NCI-H2081 treated with DMSO at 0.1 percent for 48 hours (cell line): ENCODE results near the gene TEC.
"Not testable (repeated sequence)": the region's sequence is repeated elsewhere in the genome, so short reads cannot be mapped to it uniquely, and the experiment has no call there.

Experiments used
- DNase-seq: peaks from one replicate; lab custom pipeline; 2025; lab: John Stamatoyannopoulos, UW

The TEC gene

DNA sequence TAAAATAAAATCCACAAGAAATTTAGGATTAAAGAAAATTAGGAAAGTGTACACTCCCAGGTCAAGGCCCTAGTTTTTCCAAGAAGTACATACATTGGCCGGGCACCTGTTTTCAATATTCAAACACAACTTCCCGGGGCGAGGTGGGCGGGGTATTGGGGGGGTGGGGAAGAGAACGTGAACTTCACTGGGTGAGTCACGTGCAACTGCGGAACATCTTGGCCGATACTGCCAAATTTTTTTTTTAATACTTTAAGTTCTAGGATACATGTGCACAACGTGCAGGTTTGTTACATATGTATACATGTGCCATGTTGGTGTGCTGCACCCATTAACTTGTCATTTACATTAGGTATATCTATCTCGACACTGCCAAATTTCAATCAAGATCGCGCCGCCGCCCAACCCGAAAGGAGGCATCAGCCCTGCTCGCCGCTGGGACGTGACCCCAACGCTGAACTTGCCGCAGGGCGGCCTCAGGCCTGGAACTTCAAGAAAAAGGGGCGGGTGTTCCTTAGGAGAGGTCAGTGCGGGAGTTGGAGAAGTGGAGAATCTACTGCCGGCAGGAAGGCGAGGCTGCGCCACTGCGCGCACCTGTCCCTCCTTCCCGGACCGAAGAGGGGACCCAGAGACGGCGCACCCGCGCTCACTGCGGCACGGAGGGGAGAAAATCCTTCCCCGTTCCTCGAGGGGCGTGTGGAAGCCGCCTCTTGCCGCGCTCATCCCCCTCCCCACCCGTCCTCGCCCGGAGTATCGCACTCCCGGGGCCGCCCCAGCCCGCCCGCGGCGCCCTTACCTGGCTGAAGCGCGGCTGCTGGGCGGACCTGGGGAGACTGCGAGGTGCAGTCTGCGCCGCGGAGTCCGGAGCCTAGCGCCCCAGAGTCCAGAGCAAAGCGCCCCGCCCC, at the start of gene TEC:
TSS of gene TEC (minus strand) at position 883 of the 905 bp plus-strand sequence. CDS start 41,224 bp downstream, outside the sequence.
- DNase-seq = no peak

DNA sequence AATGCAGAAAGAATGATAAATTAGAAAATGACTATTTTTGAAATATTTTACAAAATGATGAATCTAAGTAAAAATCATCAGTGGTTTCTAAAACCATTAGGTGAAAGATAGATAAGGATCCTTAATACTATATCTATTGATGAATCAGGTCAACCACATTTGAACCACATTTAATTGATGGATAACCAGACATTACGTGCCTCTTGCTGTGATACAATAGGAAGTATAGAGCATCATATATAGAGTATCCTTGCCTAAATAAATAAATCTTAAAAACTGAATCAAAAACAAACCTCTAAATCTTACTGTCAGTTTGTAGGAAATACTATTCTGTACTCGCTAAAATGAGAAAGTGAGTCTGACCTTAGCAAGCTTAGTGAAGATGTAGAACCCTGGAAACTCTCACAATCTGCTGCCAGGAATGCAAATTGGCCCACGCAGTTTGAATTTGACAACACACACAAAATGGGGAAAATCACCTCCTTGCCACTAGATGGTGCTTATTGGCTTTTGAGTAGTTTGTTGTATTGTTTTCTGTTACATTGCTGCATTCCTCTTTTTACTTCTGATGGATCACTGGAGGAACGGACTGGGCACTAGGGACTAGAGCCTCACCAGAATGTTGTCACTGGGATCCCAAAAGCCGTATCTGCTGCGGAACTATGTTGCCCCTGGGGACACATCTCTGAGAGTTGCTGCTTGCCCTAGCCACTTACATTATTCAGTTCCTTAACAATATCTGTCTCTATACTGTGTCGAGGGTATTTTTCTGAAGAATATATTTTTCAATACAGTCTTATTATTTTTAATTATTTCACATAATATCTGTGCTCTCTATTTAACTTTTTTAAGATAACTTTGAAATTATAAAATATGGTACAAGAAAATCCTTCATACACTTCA, 46.3 kb upstream of the TEC start:
- DNase-seq = no peak

DNA sequence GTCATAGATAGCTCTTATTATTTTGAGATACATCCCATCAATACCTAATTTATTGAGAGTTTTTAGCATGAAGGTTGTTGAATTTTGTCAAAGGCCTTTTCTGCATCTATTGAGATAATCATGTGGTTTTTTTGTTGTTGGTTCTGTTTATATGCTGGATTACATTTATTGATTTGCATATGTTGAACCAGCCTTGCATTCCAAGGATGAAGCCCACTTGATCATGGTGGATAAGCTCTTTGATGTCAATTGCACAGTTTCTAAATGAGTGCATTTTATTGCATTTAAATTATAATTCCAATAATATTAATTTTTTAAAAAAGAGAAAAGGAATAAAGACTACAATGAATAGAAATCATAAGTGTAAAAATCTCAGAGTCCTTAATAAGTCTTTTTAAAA, 45.1 kb upstream of the TEC start:
- not testable (repeated sequence) for DNase-seq

DNA sequence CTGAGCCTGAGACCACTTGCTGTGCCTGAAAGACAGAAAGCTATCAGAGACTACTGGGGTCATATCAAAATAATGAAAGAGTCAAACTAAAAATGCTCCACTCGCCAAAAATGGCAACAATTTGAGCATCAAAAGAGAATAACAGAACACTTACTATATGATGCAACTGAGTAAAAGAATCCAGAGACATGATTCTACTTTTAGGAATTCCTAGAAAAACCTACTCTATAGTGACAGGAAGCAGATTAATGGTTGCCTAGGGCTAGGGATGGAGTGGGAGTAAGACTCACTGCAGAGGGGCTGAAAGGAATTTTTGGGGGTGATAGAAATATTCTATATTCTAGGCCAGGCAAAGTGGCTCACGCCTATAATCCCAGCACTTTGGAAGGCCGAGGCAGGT, 42.3 kb upstream of the TEC start:
- DNase-seq = no peak

DNA sequence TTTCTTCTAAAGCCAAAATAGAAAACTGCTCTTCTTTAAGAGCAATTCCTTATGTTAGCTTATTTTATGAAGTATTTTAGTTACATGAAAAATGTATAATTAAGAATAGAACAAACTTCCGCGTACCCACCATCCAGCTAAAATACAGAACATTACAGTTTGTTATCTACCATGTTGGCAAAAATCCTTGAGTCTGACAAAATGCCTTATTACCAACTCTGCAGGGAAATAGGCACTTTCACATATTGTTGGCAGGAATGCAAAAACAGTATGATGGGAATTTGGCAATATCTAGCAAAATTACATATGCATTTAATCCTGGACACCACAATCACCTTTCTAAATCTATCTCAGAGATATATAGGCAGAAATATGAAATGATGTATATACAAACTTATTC, 39.3 kb upstream of the TEC start:
- no peak for DNase-seq

DNA sequence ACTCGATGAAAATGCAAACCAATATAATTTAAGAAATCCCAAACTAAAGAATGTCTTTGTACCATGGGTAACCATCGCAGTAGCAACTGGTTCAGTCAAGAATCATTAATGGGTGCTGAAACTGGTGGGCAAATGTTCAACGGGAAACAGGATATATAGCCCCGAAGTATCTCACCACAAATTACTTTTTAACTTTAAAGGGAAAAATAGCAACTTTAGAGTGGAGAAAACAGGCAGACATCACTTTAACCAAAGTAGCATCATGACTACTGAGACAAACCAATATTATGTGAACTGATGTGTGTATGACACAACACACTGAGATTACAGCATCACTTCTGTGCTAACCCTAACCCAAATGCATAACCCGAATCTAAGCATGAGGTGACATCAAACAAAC, 37.9 kb upstream of the TEC start:
- no peak for DNase-seq

DNA sequence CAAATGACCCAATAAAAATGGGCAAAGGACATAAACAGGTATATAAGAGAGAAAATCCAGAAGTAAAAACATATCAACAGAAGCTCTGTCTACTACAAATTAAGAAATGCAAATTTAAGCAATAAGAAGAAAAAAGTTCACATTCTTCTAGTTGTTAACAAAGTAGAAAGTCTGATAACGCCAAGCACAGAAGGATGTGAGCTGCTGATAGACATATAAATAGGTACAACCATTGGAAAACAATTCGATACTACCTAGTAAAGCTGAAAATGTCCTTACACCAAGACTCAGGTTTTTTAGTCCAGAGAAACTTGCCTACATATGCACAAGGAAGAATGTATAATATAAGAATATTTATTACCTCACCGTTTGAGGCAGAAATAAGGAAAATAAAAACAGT, 35.9 kb upstream of the TEC start:
- DNase-seq = no peak

DNA sequence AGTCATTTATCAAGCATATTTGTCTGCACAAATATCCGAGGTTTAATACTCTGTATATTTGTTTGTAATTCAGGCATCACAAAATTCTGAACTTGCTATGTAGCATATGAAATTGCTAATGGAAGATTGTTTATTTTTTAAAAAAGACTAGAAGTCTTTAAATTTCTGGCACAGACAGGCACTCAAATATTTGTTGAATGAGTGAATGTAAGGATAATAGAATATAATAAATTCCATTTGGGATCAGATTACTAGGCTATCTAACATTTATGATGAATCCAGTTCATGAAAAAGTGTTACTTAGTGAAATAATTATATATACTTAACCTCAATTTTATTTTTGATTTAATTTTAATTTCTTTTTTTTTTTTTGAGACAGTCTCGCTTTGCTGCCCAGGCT, 30.4 kb upstream of the TEC start:
- no peak for DNase-seq

DNA sequence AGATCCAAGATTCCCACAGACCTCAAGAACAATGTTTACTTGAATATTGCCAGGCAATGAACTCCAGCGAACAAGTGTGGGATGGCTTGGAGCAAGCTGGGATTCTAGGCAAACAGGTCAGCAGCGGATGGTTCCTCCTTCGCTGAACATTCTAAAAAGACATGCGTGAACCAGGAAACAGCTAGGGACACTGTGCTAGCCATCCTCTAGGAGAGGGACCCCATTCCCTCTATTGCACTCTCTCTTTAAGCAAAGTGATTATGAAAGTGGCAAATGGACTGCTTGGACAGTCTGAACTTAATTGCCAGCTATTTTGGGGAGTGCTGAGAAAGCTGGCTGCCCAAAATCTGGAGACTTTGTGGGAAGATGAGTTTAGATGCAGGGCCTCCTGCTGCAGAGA, 29.9 kb upstream of the TEC start:
- DNase-seq = no peak

DNA sequence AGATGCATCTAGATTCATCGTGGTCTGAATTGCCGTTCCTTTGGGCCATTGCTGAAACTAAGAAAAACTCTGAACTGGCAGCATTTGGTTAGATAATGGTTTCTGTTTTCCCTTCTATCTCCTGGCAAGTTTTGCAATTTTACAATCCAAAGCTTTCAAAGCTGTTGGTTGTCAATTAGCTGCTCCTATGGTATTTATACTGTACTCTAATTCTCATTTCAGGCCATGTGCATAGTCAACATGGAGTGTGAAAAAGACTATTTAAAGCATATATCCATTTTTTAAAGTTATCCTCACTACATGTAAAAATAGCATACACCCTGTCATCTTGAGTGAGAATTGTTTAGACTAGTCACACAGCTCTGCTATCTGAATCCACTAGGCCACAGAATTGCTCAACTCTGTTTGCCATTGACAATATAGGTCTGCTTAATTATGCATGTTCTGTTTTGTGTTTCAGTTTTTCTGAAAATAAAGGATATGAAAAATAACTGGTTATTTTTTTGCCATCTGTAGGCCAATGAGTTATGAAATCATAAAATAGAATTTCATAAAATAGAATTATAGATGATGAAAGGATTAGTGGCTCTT, 27.7 kb upstream of the TEC start:
- DNase-seq = no peak

DNA sequence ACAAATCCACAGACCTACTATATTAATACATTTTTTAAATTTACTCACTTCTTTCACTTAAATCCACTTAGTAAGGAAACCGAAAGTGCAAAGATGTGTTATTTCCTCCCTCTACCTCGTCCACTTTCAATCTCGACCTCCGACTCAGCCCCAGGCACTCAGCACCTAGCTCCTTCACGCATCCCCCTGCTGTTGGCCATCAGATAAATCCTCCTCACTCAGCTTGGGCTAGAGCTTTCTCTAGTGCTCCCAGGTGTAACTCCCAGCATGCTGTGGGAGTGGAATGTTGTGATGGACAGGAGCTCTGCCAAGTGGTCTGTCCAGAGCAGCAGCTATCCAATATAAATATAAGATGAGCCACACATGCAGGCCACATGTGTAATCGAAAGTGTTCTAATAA, 26.7 kb upstream of the TEC start:
- DNase-seq = no peak

DNA sequence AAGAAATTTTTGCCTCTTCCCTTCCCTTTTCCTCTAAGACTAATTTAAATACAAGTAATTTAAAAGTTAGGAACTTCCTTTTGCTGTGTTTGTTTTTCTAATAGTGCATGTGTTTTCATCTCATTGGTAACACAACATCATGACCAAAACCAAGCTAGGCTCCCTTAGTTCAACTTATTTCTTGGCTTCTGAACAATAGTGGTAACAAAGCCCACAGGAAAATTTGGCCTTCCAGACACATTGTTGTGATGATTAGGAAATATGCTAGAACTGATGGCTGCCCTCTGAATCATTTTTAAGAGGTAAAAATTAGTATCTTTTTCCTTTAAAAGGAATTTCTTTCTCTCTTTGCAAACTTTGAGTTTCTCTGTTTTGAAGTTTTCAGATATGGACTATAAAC, 25.5 kb upstream of the TEC start:
- no peak for DNase-seq

DNA sequence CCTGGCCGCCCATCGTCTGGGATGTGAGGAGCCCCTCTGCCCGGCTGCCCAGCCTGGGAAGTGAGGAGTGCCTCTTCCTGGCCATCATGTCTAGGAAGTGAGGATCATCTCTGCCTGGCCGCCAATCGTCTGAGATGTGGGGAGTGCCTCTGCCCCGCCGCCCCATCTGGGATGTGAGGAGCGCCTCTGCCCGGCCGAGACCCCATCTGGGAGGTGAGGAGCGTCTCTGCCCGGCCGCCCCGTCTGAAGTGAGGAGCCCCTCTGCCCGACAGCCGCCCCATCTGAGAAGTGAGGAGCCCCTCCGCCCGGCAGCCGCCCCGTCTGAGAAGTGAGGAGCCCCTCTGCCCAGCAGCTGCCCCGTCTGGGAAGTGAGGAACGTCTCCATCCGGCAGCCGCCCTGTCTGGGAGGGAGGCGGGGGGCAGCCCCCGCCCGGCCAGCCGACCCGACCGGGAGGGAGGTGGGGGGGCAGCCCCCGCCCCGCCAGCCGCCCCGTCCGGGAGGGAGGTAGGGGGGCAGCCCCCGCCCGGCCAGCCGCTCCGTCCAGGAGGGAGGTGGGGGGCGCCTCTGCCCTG, 22.7 kb upstream of the TEC start:
- DNase-seq = not testable (repeated sequence)

DNA sequence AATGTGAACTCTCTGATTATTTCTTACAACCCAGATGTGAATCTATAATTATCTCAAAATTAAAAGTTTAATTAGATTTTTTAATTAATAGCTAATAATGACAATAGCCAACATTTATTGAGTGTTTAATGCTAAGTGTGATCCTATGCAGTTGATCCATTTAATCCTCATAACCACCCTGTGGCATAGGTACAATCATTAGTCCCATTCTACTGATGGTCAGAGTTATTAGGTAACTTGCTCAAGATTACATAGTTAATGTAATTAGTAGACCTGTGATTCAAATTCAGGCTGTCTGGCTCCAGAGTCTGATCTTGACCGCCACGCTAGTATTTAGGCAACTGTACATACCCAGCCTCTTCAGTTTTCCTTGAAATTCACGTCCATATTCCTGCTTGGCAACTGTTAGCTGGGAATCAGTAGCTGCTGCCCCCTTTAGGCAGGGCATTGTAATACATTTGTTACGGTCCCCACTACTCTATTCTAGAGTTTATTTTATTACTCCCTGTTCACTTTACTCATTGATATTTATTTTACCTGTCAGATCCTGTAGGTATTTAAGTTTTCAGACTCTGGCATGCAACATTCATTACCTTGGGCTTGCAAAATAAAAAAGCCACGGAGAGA, 20.6 kb upstream of the TEC start:
- DNase-seq = no peak

DNA sequence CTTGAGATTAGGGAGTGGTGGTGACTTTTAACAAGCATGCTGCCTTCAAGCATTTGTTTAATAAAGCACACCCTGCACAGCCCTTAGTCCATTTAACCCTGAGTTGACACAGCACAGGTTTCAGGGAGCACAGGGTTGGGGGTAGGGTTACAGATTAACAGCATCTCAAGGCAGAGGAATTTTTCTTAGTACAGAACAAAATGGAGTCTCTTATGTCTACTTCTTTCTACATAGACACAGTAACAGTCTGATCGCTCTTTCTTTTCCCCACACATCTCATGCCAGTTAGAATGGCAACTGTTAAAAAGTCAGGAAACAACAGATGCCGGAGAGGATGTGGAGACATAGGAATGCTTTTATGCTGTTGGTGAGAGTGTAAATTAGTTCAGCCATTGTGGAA, 16.4 kb upstream of the TEC start:
- not testable (repeated sequence) for DNase-seq

DNA sequence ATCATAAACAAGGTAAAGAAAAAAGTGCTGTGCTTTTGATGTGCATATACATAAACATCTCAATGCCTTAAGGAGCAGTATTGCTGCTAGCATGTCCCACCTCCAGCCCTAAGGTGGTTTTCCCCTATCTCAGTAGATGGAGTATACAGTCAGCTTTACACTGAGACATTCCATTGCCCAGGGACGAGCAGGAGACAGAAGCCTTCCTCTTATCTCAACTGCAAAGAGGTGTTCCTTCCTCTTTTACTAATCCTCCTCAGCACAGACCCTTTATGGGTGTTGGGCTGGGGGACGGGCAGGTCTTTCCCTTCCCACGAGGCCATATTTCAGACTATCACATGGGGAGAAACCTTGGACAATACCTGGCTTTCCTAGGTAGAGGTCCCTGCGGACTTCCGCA, 16.0 kb upstream of the TEC start:
- not testable (repeated sequence) for DNase-seq

DNA sequence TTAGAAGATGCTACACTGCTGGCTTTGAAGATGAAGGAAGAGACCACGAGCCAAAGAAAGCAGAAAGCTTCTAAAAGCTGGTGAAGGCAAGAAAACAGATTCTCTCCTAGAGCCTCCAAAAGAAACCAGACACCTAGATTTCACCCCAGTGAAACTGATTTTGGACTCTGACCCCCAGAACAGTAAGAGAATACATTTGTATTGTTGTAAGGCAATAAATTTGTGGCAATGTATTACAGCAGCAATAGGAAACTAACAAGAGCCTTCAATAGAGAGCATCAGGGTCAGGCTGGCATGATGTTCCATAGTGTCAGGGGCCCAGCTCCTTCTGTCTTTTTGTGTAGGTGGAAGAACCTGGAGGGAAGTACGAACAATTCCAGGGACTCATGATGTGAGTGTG, 6.0 kb upstream of the TEC start:
- no peak for DNase-seq

DNA sequence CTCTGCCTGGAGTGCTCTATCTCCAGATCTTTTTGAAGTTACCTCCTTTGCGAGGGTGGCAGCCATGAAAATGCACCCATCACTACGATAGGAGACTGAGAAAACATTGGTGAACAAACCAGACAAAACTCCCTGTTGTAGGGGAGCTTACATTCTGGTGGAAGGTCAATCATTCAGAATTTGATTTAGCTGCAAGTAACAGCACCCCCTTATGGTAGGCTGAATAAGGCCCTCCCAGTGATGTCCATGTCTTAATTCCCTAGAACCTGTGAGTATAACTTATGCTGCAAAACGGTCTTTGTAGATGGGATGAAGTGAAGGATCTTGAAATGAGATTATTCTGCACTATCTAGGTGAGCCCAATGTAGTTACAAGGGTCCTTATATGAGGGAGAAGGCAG, 5.6 kb upstream of the TEC start:
- DNase-seq = no peak

DNA sequence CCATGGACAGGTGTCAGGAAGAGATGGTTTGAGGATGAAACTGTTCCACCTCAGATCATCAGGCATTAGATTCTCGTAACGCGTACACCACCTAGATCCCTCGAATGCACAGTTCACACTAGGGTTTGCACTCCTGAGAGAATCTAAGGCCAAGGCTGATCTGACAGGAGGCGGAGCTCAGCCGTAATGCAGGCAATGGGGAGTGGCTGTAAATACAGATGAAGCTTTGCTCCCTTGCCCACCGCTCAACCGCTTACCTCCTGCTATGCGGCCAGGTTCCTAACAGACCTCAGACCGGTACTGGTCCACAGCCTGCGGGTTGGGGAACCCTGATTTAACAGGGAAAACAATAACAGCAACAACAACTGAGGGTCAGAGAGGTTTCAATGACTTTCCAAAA, 2.0 kb upstream of the TEC start:
- DNase-seq = no peak

DNA sequence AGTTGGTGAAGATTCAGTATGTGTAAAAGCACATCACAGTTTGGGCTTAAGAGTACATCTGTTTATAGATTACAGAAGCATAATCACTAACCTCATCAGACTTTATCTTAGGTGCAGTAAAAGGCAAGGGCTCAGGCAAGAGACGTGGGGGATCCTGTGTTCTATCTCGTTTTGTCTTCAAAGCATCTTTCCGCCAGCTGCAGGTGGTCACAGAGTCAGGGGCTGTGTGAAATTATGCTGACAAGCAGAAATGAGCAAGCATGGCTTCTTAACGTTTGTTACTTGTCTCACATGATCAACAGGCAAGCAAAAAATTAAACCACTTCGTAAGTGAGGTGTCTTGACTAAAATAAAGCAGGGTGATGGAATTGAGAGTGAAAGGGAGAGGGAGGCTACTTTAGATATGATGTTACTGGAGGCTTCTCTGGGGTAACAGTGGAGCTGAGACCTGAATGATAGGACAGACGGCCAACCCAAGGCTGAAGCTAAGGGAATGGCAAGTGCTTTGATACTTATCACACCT, 1.4 kb upstream of the TEC start:
- no peak for DNase-seq

DNA sequence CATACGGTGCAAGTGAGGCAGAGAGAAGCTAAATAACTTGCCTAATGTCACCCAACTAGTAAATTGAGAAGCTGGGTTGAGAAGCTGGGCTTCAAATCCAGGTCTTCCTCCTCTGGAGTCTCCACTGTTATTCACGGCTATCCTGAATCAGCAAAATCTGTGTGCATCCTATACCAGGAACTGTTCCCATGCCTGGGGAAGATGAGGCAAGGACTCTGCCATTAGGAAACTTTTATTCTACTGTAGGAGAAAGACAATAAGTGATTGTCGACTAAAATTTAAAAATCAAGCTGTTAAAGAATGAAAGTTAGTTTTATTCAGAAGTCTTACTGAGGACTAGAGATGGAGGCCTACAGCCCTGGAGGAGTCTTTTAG, 872 bp upstream of the TEC start:
- no peak for DNase-seq
